ENCODE results near the gene HS2ST1. TPM values are rescaled to one million over a fixed set of nuclear protein-coding genes. Genes with fewer than 3 reads are reported as not detected.

The HS2ST1 gene
- total RNA-seq, 2 donors from 2014 or later, result 21.3 to 23.5 TPM

- TF ChIP-seq CTCF (IDR thresholded peaks at IDR 0.05), result no peak
- Histone ChIP-seq H3K27ac (no peak overlapping the region), H3K4me3 (no peak overlapping the region), H3K36me3 (no peaks in the 10 kb centered on the region), H3K9me3 (no peaks in the 10 kb centered on the region), H3K27me3 (no peaks in the 10 kb centered on the region), H3K4me1 (no peaks in the 10 kb centered on the region), H3K9ac (ENCODE audit: low read depth in 2 of 2, low read length in 2 of 2) (no peak overlapping the region)
- intact Hi-C loops (cut with DNase I), result no loop called here
- DNase-seq, result no peak
Observed at GRCh38 chr1:86938855-86939254, 24.4 kb downstream of the HS2ST1 start.

- no peak overlapping the region for H3K9ac ChIP-seq (ENCODE audit: low read depth in 2 of 2, low read length in 2 of 2)
- intact Hi-C loops (cut with DNase I), result no loop called here
- TF ChIP-seq CTCF (IDR thresholded peaks at IDR 0.05), result no peak
- H3K36me3 ChIP-seq, result no peaks in the 10 kb centered on the region
- H3K27ac ChIP-seq, result no peak overlapping the region
- H3K4me3 ChIP-seq, result no peak overlapping the region
- no peaks in the 10 kb centered on the region for H3K27me3 ChIP-seq
- H3K4me1 ChIP-seq, result no peaks in the 10 kb centered on the region
- H3K9me3 ChIP-seq, result no peaks in the 10 kb centered on the region
- DNase-seq, result no peak
Observed at GRCh38 chr1:86939406-86939805, 25.0 kb downstream of the HS2ST1 start.

GRCh38 chr1:86940599-86940998 is 26.2 kb downstream of the HS2ST1 start:
- Histone ChIP-seq H3K4me3 (no peak overlapping the region), H3K36me3 (no peaks in the 10 kb centered on the region), H3K9ac (ENCODE audit: low read depth in 2 of 2, low read length in 2 of 2) (no peak overlapping the region), H3K9me3 (no peaks in the 10 kb centered on the region), H3K4me1 (no peaks in the 10 kb centered on the region), H3K27ac (no peak overlapping the region), H3K27me3 (no peaks in the 10 kb centered on the region)
- no peak for TF ChIP-seq CTCF (IDR thresholded peaks at IDR 0.05)
- DNase-seq, result no peak
- intact Hi-C loops (cut with DNase I), result no loop called here

- no peak overlapping the region for H3K4me3 ChIP-seq
- H3K36me3 ChIP-seq, result no peaks in the 10 kb centered on the region
- H3K27me3 ChIP-seq, result no peaks in the 10 kb centered on the region
- H3K27ac ChIP-seq, result no peak overlapping the region
- no peaks in the 10 kb centered on the region for H3K4me1 ChIP-seq
- TF ChIP-seq CTCF (IDR thresholded peaks at IDR 0.05), result no peak
- H3K9ac ChIP-seq (ENCODE audit: low read depth in 2 of 2, low read length in 2 of 2), result no peak overlapping the region
- intact Hi-C loops (cut with DNase I), result no loop called here
- H3K9me3 ChIP-seq, result no peaks in the 10 kb centered on the region
- no peak for DNase-seq
Observed at GRCh38 chr1:86942042-86942441, 27.6 kb downstream of the HS2ST1 start.

- TF ChIP-seq CTCF (IDR thresholded peaks at IDR 0.05), result no peak
- Histone ChIP-seq H3K9me3 (no peaks in the 10 kb centered on the region), H3K36me3 (no peaks in the 10 kb centered on the region), H3K27me3 (no peaks in the 10 kb centered on the region), H3K4me1 (no peaks in the 10 kb centered on the region), H3K27ac (no peak overlapping the region), H3K4me3 (no peak overlapping the region), H3K9ac (ENCODE audit: low read depth in 2 of 2, low read length in 2 of 2) (no peak overlapping the region)
- no peak for DNase-seq
- intact Hi-C loops (cut with DNase I), result no loop called here
Observed at GRCh38 chr1:86942743-86943142, 28.3 kb downstream of the HS2ST1 start.

- no peak overlapping the region for H3K9ac ChIP-seq (ENCODE audit: low read depth in 2 of 2, low read length in 2 of 2)
- no peaks in the 10 kb centered on the region for H3K27me3 ChIP-seq
- no peaks in the 10 kb centered on the region for H3K4me1 ChIP-seq
- no peak for DNase-seq
- H3K9me3 ChIP-seq, result no peaks in the 10 kb centered on the region
- H3K27ac ChIP-seq, result no peak overlapping the region
- no peak for TF ChIP-seq CTCF (IDR thresholded peaks at IDR 0.05)
- H3K36me3 ChIP-seq, result no peaks in the 10 kb centered on the region
- no peak overlapping the region for H3K4me3 ChIP-seq
- intact Hi-C loops (cut with DNase I), result no loop called here
Observed at GRCh38 chr1:86948212-86948611, 33.8 kb downstream of the HS2ST1 start.
